Measurements from ENCODE around the gene KRT6A. TPM values are rescaled to one million over a fixed set of nuclear protein-coding genes. Genes with fewer than 3 reads are reported as not detected.
"Not testable (repeated sequence)": the region's sequence is repeated elsewhere in the genome, so short reads cannot be mapped to it uniquely, and the experiment has no call there.

KRT6A gene
- total RNA-seq, 1 experiment from 2014 or later: 0.24 TPM

GRCh38 chr12:52454411-52455201 lies 38.5 kb downstream of the KRT6A start:
- DNase-seq (ENCODE audit: low spot score): no peak
- Histone ChIP-seq H3K9me3 (ENCODE audit: low read depth, low read length, poor library complexity, severe bottlenecking) (no peaks in the 10 kb centered on the region), H3K27ac (ENCODE audit: low read depth, low read length, poor library complexity, severe bottlenecking) (no peak overlapping the region), H3K27me3 (replicated peaks; ENCODE audit: insufficient read depth, low read depth, low read length, poor library complexity) (peaks cover 13% of the 10 kb centered on the region), H3K4me1 (ENCODE audit: insufficient read depth, low read length, poor library complexity, severe bottlenecking) (no peaks in the 10 kb centered on the region), H3K4me3 (ENCODE audit: low read depth, low read length, poor library complexity, severe bottlenecking) (no peak overlapping the region), H3K36me3 (ENCODE audit: insufficient read depth, low read length, poor library complexity, severe bottlenecking) (no peaks in the 10 kb centered on the region)
- ChIA-PET POLR2A (ENCODE audit: low non-redundant PET) (no interaction called here), CTCF (no interaction called here)
- BruUV-seq (replicated peaks): no TSS peak
- TF ChIP-seq CTCF (conservative IDR thresholded peaks at IDR 0.05; ENCODE audit: low read depth, low read length) (no peak), EZH2 (IDR thresholded peaks at IDR 0.05; ENCODE audit: borderline replicate concordance, low read depth, low read length, poor library complexity, severe bottlenecking) (no peak)
- intact Hi-C loops (cut with micrococcal nuclease; ENCODE audit: unreplicated experiment): no loop called here

- CTCF ChIA-PET: no interaction called here
These were observed 41.0 kb downstream of the KRT6A start, which contains the start of gene KRT6B for GRCh38 chr12:52452101-52452500. Gene KRT6B (minus strand): TSS chr12:52452146. CDS start chr12:52452078, 68 bp downstream.

GRCh38 chr12:52448228-52448627 lies 44.8 kb downstream of the KRT6A start:
- no TSS peak for BruUV-seq (replicated peaks)
- Histone ChIP-seq H3K27ac (ENCODE audit: low read depth, low read length, poor library complexity, severe bottlenecking) (no peak overlapping the region), H3K27me3 (replicated peaks; ENCODE audit: insufficient read depth, low read depth, low read length, poor library complexity) (peaks cover 18% of the 10 kb centered on the region), H3K36me3 (ENCODE audit: insufficient read depth, low read length, poor library complexity, severe bottlenecking) (no peaks in the 10 kb centered on the region), H3K4me3 (ENCODE audit: low read depth, low read length, poor library complexity, severe bottlenecking) (no peak overlapping the region), H3K4me1 (ENCODE audit: insufficient read depth, low read length, poor library complexity, severe bottlenecking) (no peaks in the 10 kb centered on the region), H3K9me3 (ENCODE audit: low read depth, low read length, poor library complexity, severe bottlenecking) (no peaks in the 10 kb centered on the region)
- no peak for TF ChIP-seq EZH2 (IDR thresholded peaks at IDR 0.05; ENCODE audit: borderline replicate concordance, low read depth, low read length, poor library complexity, severe bottlenecking)
- TF ChIP-seq CTCF (conservative IDR thresholded peaks at IDR 0.05; ENCODE audit: low read depth, low read length): no peak
- intact Hi-C loops (cut with micrococcal nuclease; ENCODE audit: unreplicated experiment): no loop called here
- CTCF ChIA-PET: no interaction called here
- no peak for DNase-seq (ENCODE audit: low spot score)
- POLR2A ChIA-PET (ENCODE audit: low non-redundant PET): no interaction called here

More at GRCh38 chr12:52452101-52452500, 41.0 kb downstream of the KRT6A start, which contains the start of gene KRT6B:
- Histone ChIP-seq H3K4me1 (ENCODE audit: insufficient read depth, low read length, poor library complexity, severe bottlenecking) (no peaks in the 10 kb centered on the region), H3K27me3 (replicated peaks; ENCODE audit: insufficient read depth, low read depth, low read length, poor library complexity) (peaks cover 13% of the 10 kb centered on the region), H3K27ac (ENCODE audit: low read depth, low read length, poor library complexity, severe bottlenecking) (no peak within 1 kb of the TSS), H3K36me3 (ENCODE audit: insufficient read depth, low read length, poor library complexity, severe bottlenecking) (no peaks in the 10 kb centered on the region), H3K9me3 (ENCODE audit: low read depth, low read length, poor library complexity, severe bottlenecking) (no peaks in the 10 kb centered on the region), H3K4me3 (ENCODE audit: low read depth, low read length, poor library complexity, severe bottlenecking) (no peak within 1 kb of the TSS)
- POLR2A ChIA-PET (ENCODE audit: low non-redundant PET): no interaction called here
- intact Hi-C loops (cut with micrococcal nuclease; ENCODE audit: unreplicated experiment): no loop called here
- DNase-seq (ENCODE audit: low spot score): no peak
- BruUV-seq (replicated peaks): no TSS peak
- TF ChIP-seq CTCF (conservative IDR thresholded peaks at IDR 0.05; ENCODE audit: low read depth, low read length) (no peak), EZH2 (IDR thresholded peaks at IDR 0.05; ENCODE audit: borderline replicate concordance, low read depth, low read length, poor library complexity, severe bottlenecking) (no peak)

GRCh38 chr12:52447196-52447595 lies 45.9 kb downstream of the KRT6A start:
- H3K4me1 ChIP-seq (ENCODE audit: insufficient read depth, low read length, poor library complexity, severe bottlenecking); CTCF ChIA-PET; H3K27ac ChIP-seq (ENCODE audit: low read depth, low read length, poor library complexity, severe bottlenecking); intact Hi-C loops (cut with micrococcal nuclease; ENCODE audit: unreplicated experiment); DNase-seq (ENCODE audit: low spot score); BruUV-seq (replicated peaks); POLR2A ChIA-PET (ENCODE audit: low non-redundant PET); H3K36me3 ChIP-seq (ENCODE audit: insufficient read depth, low read length, poor library complexity, severe bottlenecking); H3K9me3 ChIP-seq (ENCODE audit: low read depth, low read length, poor library complexity, severe bottlenecking); H3K4me3 ChIP-seq (ENCODE audit: low read depth, low read length, poor library complexity, severe bottlenecking): not testable (repeated sequence)
- peaks cover 12% of the 10 kb centered on the region for H3K27me3 ChIP-seq (replicated peaks; ENCODE audit: insufficient read depth, low read depth, low read length, poor library complexity)

All from A673 (cell line).